GM12892 (cell line): ENCODE measurements around the gene ANK3.

Experiments used
- POLR2A ChIP-seq: IDR thresholded peaks from 2 replicates; pipeline ENCODE4 v1.6.1; 2011; ENCODE audit warnings: low read depth, low read length, control low read depth
- POLR2AphosphoS5 ChIP-seq: IDR thresholded peaks from 2 replicates; pipeline ENCODE4 v1.6.1; 2011; ENCODE audit warnings: low read depth, low read length, control low read depth

- no peak for TF ChIP-seq POLR2AphosphoS5
- no peak for TF ChIP-seq POLR2A
Measured at GRCh38 chr10:59984415-59984814, 405.3 kb downstream of the ANK3 start.
